ENCODE measurements around the gene ZFP62. TPM values are rescaled to one million over a fixed set of nuclear protein-coding genes. Genes with fewer than 3 reads are reported as not detected.
"Not testable (repeated sequence)": the region's sequence is repeated elsewhere in the genome, so short reads cannot be mapped to it uniquely, and the experiment has no call there.

The ZFP62 gene
- total RNA-seq, 2 experiments from 2014 or later, result 22.6 to 24.9 TPM

GRCh38 chr5:180901319-180902009 lies 40.4 kb upstream of the ZFP62 start:
- CTCF ChIA-PET, result no interaction called here
- H3K27me3 ChIP-seq (ENCODE audit: control insufficient read depth in 1 of 2, insufficient read depth in 2 of 2, low read length in 2 of 2), result no peaks in the 10 kb centered on the region
- H3K27ac ChIP-seq (ENCODE audit: low read depth in 1 of 2, low read length in 2 of 2), result no peak overlapping the region
- peaks cover 0 to 4% of the 10 kb centered on the region in 2 experiments for H3K9me3 ChIP-seq (ENCODE audit: control insufficient read depth in 1 of 2, insufficient read depth in 1 of 2, low read length in 2 of 2)
- Mint-ChIP-seq H3K9me3 (peaks cover 4% of the 10 kb centered on the region), H3K4me1 (ENCODE audit: low read depth) (no peaks in the 10 kb centered on the region), H3K4me3 (no peak overlapping the region), H3K27ac (no peak overlapping the region), H3K36me3 (ENCODE audit: low read depth) (no peaks in the 10 kb centered on the region), H3K27me3 (no peaks in the 10 kb centered on the region)
- H3K36me3 ChIP-seq (ENCODE audit: insufficient read depth, low read length), result no peaks in the 10 kb centered on the region
- no peak for TF ChIP-seq CTCF (IDR thresholded peaks at IDR 0.05)
- ATAC-seq (ENCODE audit: poor library complexity) (no peak), DNase-seq (no peak)
- POLR2A ChIA-PET, result no interaction called here
- H3K4me3 ChIP-seq (ENCODE audit: low read length), result no peak overlapping the region
- no peaks in the 10 kb centered on the region for H3K4me1 ChIP-seq (ENCODE audit: insufficient read depth, low read length)
- intact Hi-C loops (cut with DNase I, micrococcal nuclease), result no loop called here

- intact Hi-C loops (cut with DNase I, micrococcal nuclease), result no loop called here
Measured at GRCh38 chr5:180900178-180900577, 39.1 kb upstream of the ZFP62 start.

GRCh38 chr5:180898621-180899246 lies 37.7 kb upstream of the ZFP62 start, which contains the start of gene BTNL8:
Gene BTNL8 (plus strand): TSS chr5:180899159. CDS start chr5:180899311, 152 bp downstream.
- no peak for TF ChIP-seq CTCF (IDR thresholded peaks at IDR 0.05)
- no peak within 1 kb of the TSS for H3K4me3 ChIP-seq (ENCODE audit: low read length)
- no peaks in the 10 kb centered on the region for H3K36me3 ChIP-seq (ENCODE audit: insufficient read depth, low read length)
- Mint-ChIP-seq H3K4me1 (ENCODE audit: low read depth) (no peaks in the 10 kb centered on the region), H3K36me3 (ENCODE audit: low read depth) (no peaks in the 10 kb centered on the region), H3K27me3 (no peaks in the 10 kb centered on the region), H3K4me3 (no peak within 1 kb of the TSS), H3K9me3 (peaks cover 11% of the 10 kb centered on the region), H3K27ac (no peak within 1 kb of the TSS)
- intact Hi-C loops (cut with DNase I, micrococcal nuclease), result no loop called here
- H3K9me3 ChIP-seq (ENCODE audit: control insufficient read depth in 1 of 2, insufficient read depth in 1 of 2, low read length in 2 of 2), result peaks cover 0 to 4% of the 10 kb centered on the region in 2 experiments
- H3K27me3 ChIP-seq (ENCODE audit: control insufficient read depth in 1 of 2, insufficient read depth in 2 of 2, low read length in 2 of 2), result no peaks in the 10 kb centered on the region
- no peaks in the 10 kb centered on the region for H3K4me1 ChIP-seq (ENCODE audit: insufficient read depth, low read length)
- ChIA-PET POLR2A (no interaction called here), CTCF (no interaction called here)
- H3K27ac ChIP-seq (ENCODE audit: low read depth in 1 of 2, low read length in 2 of 2), result no peak within 1 kb of the TSS
- ATAC-seq (ENCODE audit: poor library complexity), result no peak
- no peak for DNase-seq

More at GRCh38 chr5:180900178-180900577, 39.1 kb upstream of the ZFP62 start:
- Histone ChIP-seq H3K4me3 (ENCODE audit: low read length) (no peak overlapping the region), H3K36me3 (ENCODE audit: insufficient read depth, low read length) (no peaks in the 10 kb centered on the region), H3K9me3 (ENCODE audit: control insufficient read depth in 1 of 2, insufficient read depth in 1 of 2, low read length in 2 of 2) (peaks cover 0 to 4% of the 10 kb centered on the region in 2 experiments), H3K27ac (ENCODE audit: low read depth in 1 of 2, low read length in 2 of 2) (no peak overlapping the region), H3K27me3 (ENCODE audit: control insufficient read depth in 1 of 2, insufficient read depth in 2 of 2, low read length in 2 of 2) (no peaks in the 10 kb centered on the region), H3K4me1 (ENCODE audit: insufficient read depth, low read length) (no peaks in the 10 kb centered on the region)
- POLR2A ChIA-PET, result no interaction called here
- no peak for TF ChIP-seq CTCF (IDR thresholded peaks at IDR 0.05)
- H3K4me3 Mint-ChIP-seq, result no peak overlapping the region
- no peak overlapping the region for H3K27ac Mint-ChIP-seq
- H3K9me3 Mint-ChIP-seq, result peaks cover 4% of the 10 kb centered on the region
- no peaks in the 10 kb centered on the region for H3K36me3 Mint-ChIP-seq (ENCODE audit: low read depth)
- DNase-seq (no peak), ATAC-seq (ENCODE audit: poor library complexity) (no peak)
- H3K27me3 Mint-ChIP-seq, result no peaks in the 10 kb centered on the region
- CTCF ChIA-PET, result no interaction called here
- no peaks in the 10 kb centered on the region for H3K4me1 Mint-ChIP-seq (ENCODE audit: low read depth)

- H3K36me3 ChIP-seq (ENCODE audit: insufficient read depth, low read length); H3K4me3 ChIP-seq (ENCODE audit: low read length); POLR2A ChIA-PET; ATAC-seq (ENCODE audit: poor library complexity); CTCF ChIA-PET; H3K4me1 Mint-ChIP-seq (ENCODE audit: low read depth); H3K4me3 Mint-ChIP-seq; H3K9me3 ChIP-seq (ENCODE audit: control insufficient read depth in 1 of 2, insufficient read depth in 1 of 2, low read length in 2 of 2); intact Hi-C loops (cut with DNase I, micrococcal nuclease); H3K27ac Mint-ChIP-seq; H3K27me3 ChIP-seq (ENCODE audit: control insufficient read depth in 1 of 2, insufficient read depth in 2 of 2, low read length in 2 of 2); H3K27ac ChIP-seq (ENCODE audit: low read depth in 1 of 2, low read length in 2 of 2); H3K36me3 Mint-ChIP-seq (ENCODE audit: low read depth); H3K4me1 ChIP-seq (ENCODE audit: insufficient read depth, low read length); DNase-seq: not testable (repeated sequence)
- peaks cover 27% of the 10 kb centered on the region for H3K27me3 Mint-ChIP-seq
- peaks cover 11% of the 10 kb centered on the region for H3K9me3 Mint-ChIP-seq
Measured at GRCh38 chr5:180895330-180895729, 34.3 kb upstream of the ZFP62 start.

All from CD4-positive, alpha-beta T cell (primary cell).